A673 (cell line): ENCODE data around the gene OR4F6.

Experiments
- CTCF ChIP-seq: fragments of 300-800, 200-600 bp; sonication (generic); conservative IDR thresholded peaks from 2 replicates; pipeline ENCODE4 v1.5.1; 2017; ENCODE audit warnings: low read depth, mild to moderate bottlenecking, antibody characterized with exemption, low read length, moderate library complexity, mixed read lengths
- EZH2 ChIP-seq: fragments of 200-600 bp; sonication (generic); IDR thresholded peaks from 2 replicates; pipeline ENCODE4 v1.6.1; 2017; ENCODE audit warnings: borderline replicate concordance, low read depth, mild to moderate bottlenecking, mixed read lengths, antibody characterized with exemption, low read length; ENCODE audit not compliant: poor library complexity, severe bottlenecking

DNA sequence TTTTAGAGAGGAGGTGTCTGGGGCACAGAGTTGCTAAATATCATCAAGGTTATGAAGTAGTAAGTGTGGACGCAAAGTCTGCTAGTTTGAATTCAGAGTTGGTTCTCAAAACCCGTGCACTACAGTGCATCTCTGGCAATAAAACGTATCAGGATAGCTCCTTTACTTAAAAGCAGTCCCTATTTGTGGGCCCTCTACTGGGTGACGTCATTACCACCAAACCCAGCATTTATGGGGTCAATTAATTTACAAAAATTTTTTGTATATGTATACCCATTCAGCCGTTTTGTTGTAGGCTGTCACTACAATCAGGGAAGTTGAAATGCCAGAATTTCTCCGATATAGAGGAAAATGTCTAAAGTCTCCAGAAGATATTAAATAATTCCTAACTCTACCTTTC lies 17.5 kb downstream of the OR4F6 start:
- no peak for TF ChIP-seq CTCF
- TF ChIP-seq EZH2, result no peak
